ENCODE data around the gene SERP2. TPM values are rescaled to one million over a fixed set of nuclear protein-coding genes. Genes with fewer than 3 reads are reported as not detected.

SERP2 gene
- total RNA-seq, 1 experiment from 2014 or later = 1.2 TPM

GRCh38 chr13:44331912-44332851 lies 41.4 kb upstream of the SERP2 start:
- H3K27ac ChIP-seq (ENCODE audit: low read length) = no peak overlapping the region
- no peaks in the 10 kb centered on the region for H3K27me3 ChIP-seq (ENCODE audit: low read length)
- no peaks in the 10 kb centered on the region for H3K9me3 ChIP-seq (ENCODE audit: low read length)
- H3K36me3 ChIP-seq (ENCODE audit: low read depth, low read length) = no peaks in the 10 kb centered on the region
- no peaks in the 10 kb centered on the region for H3K79me2 ChIP-seq (ENCODE audit: low read length)
- no peak overlapping the region for H3K4me3 ChIP-seq (ENCODE audit: low read length)
- 0 out of 2 replicates have a peak overlapping the region, but pooled peaks have one; percentile 34 for H2AFZ ChIP-seq (ENCODE audit: low read length)
- 0 out of 2 replicates have a peak overlapping the region, but pooled peaks have one; percentile 26 for H3K4me2 ChIP-seq (ENCODE audit: low read length)
- H3K9ac ChIP-seq (ENCODE audit: low read length) = no peak overlapping the region
- CTCF ChIA-PET = no interaction called here
- no peaks in the 10 kb centered on the region for H3F3A ChIP-seq (ENCODE audit: low read length, unreplicated experiment)
- no peaks in the 10 kb centered on the region for H4K20me1 ChIP-seq (ENCODE audit: low read length)
- ATAC-seq (0 out of 2 replicates have a peak, but pooled peaks have one; percentile 37), DNase-seq (peak; percentile 24)
- POLR2A ChIA-PET (ENCODE audit: unreplicated experiment) = interaction anchor here (0.7 kb wide), 1 partner anchor 91 kb away, joined by 6 read pairs; no protein-coding TSS in a partner anchor
- no peaks in the 10 kb centered on the region for H3K9me2 ChIP-seq (replicated peaks; ENCODE audit: low read length)
- intact Hi-C loops (cut with micrococcal nuclease) = no loop called here
- H3K4me1 ChIP-seq (ENCODE audit: insufficient read depth, low read length) = peaks cover 16% of the 10 kb centered on the region; the same call in 1 of the 2 replicates
- TF ChIP-seq EZH2 (IDR thresholded peaks at IDR 0.05; ENCODE audit: low read length, unreplicated experiment) (no peak), EZH2phosphoT487 (IDR thresholded peaks at IDR 0.05; ENCODE audit: borderline replicate concordance, low read length) (no peak), CTCF (conservative IDR thresholded peaks at IDR 0.05; ENCODE audit: low read depth, low read length) (no peak)
- BruUV-seq (replicated peaks) = no TSS peak

GRCh38 chr13:44333950-44334655 lies 39.5 kb upstream of the SERP2 start:
- TF ChIP-seq CTCF (conservative IDR thresholded peaks at IDR 0.05; ENCODE audit: low read depth, low read length) (no peak), EZH2 (IDR thresholded peaks at IDR 0.05; ENCODE audit: low read length, unreplicated experiment) (no peak), EZH2phosphoT487 (IDR thresholded peaks at IDR 0.05; ENCODE audit: borderline replicate concordance, low read length) (no peak)
- no peaks in the 10 kb centered on the region for H3K27me3 ChIP-seq (ENCODE audit: low read length)
- ChIA-PET POLR2A (ENCODE audit: unreplicated experiment) (no interaction called here), CTCF (no interaction called here)
- H3K9me3 ChIP-seq (ENCODE audit: low read length) = no peaks in the 10 kb centered on the region
- no peak for DNase-seq
- H3K27ac ChIP-seq (ENCODE audit: low read length) = no peak overlapping the region
- H3K9ac ChIP-seq (ENCODE audit: low read length) = no peak overlapping the region
- no peaks in the 10 kb centered on the region for H3K79me2 ChIP-seq (ENCODE audit: low read length)
- H3K36me3 ChIP-seq (ENCODE audit: low read depth, low read length) = no peaks in the 10 kb centered on the region
- no peak overlapping the region for H3K4me2 ChIP-seq (ENCODE audit: low read length)
- H4K20me1 ChIP-seq (ENCODE audit: low read length) = no peaks in the 10 kb centered on the region
- peaks cover 18% of the 10 kb centered on the region; the same call in 1 of the 2 replicates for H3K4me1 ChIP-seq (ENCODE audit: insufficient read depth, low read length)
- no peaks in the 10 kb centered on the region for H3F3A ChIP-seq (ENCODE audit: low read length, unreplicated experiment)
- H2AFZ ChIP-seq (ENCODE audit: low read length) = no peak overlapping the region
- no peak overlapping the region for H3K4me3 ChIP-seq (ENCODE audit: low read length)
- no peak for ATAC-seq
- intact Hi-C loops (cut with micrococcal nuclease) = no loop called here
- BruUV-seq (replicated peaks) = no TSS peak
- no peaks in the 10 kb centered on the region for H3K9me2 ChIP-seq (replicated peaks; ENCODE audit: low read length)

Measured in PC-3 (cell line).